ENCODE results near the gene MGRN1. TPM values are rescaled to one million over a fixed set of nuclear protein-coding genes. Genes with fewer than 3 reads are reported as not detected.

Gene MGRN1
- total and polyA plus RNA-seq, 2 donors (not counting 1 experiment from before 2014, with no cell fraction given) = 22.7 to 89.2 TPM

DNA sequence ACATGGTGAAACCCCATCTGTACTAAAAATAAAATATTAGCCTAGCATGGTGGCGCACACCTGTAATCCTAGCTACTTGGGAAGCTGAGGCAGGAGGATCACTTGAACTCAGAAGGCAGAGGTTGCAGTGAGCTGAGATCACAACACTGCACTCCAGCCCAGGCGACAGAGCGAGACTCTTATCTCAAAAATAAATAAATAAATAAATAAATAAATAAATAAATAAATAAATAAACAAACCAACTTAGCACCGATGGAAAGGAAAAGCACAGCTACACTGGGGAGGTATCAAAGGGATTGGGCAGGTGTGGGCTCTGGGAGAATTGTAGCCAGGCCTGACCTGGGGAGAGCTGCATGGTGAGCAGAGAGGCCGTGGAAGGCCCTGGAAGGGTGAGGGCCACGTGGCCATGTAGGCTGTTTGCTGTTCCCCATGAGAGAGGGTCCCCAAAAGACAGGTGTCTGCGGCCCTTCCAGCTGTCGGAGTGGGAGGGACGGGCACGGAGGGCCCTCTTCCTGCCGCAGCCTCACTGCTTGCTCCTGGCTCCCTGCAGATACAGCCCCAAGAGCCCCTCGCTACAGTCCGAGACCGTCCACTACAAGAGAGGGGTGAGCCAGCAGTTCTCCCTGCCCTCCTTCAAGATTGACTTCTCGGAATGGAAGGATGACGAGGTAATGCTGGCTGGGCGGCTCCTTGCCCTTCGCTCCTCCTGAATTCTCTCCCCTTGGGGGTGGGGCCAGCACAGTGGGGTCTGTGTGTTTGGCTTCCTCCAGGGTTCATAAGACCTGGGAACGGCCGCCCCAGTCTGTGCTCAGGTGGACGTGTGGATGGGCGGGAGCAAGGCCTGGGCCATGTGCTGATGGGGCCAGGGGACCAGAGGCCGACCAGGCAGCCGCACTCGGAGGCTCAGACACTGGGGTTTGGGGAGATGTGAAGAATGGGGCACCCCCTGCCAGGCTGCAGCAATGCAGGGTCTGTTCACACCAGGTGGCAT, 32.4 kb downstream of the MGRN1 start:
- no peak for ATAC-seq (ENCODE audit: low read depth)
- H3K36me3 ChIP-seq (replicated peaks in 1 of 2; ENCODE audit: control extremely low read depth in 1 of 2, control insufficient read depth in 1 of 2, extremely low read depth in 1 of 2, insufficient read depth in 2 of 2, low read length in 1 of 2) = peaks cover 0 to 50% of the 10 kb centered on the region in 2 experiments
- Mint-ChIP-seq H3K27me3 (no peaks in the 10 kb centered on the region), H3K27ac (no peak overlapping the region), H3K4me1 (peaks cover 2% of the 10 kb centered on the region), H3K4me3 (no peak overlapping the region), H3K9me3 (ENCODE audit: insufficient read depth) (no peaks in the 10 kb centered on the region)
- peaks cover 0 to 15% of the 10 kb centered on the region in 2 donors for H3K4me1 ChIP-seq (ENCODE audit: control insufficient read depth in 2 of 2, insufficient read depth in 2 of 2, low read length in 2 of 2)
- ChIA-PET POLR2A (interaction anchor here (0.7 kb wide), 1 partner anchor 383 kb away, joined by 3 read pairs; no protein-coding TSS in a partner anchor), CTCF (no interaction called here)
- 97% methylated on average over 23 of the region's 25 CpGs for WGBS (ENCODE audit: insufficient coverage)
- H2AFZ ChIP-seq (ENCODE audit: insufficient read depth, low read depth, low read length, poor library complexity, severe bottlenecking) = no peak overlapping the region
- peaks cover 36% of the 10 kb centered on the region for H4K20me1 ChIP-seq (ENCODE audit: control insufficient read depth, insufficient read depth, low read length, poor library complexity, severe bottlenecking)
- H3K27me3 ChIP-seq (replicated peaks in 1 of 4; ENCODE audit: control extremely low read depth in 1 of 4, control insufficient read depth in 3 of 4, insufficient read depth in 4 of 4, low read length in 3 of 4) = no peaks in the 10 kb centered on the region
- no peak overlapping the region for H3K9ac ChIP-seq (ENCODE audit: low read length)
- intact Hi-C loops (cut with micrococcal nuclease) = no loop called here
- H3K4me3 ChIP-seq (ENCODE audit: control extremely low read depth in 1 of 5, extremely low read depth in 1 of 5, insufficient read depth in 1 of 5, low read depth in 2 of 5, low read length in 4 of 5) = no peak overlapping the region
- no peak overlapping the region for H3K27ac ChIP-seq (ENCODE audit: low read length in 2 of 2)
- TF ChIP-seq, protein P1, sequence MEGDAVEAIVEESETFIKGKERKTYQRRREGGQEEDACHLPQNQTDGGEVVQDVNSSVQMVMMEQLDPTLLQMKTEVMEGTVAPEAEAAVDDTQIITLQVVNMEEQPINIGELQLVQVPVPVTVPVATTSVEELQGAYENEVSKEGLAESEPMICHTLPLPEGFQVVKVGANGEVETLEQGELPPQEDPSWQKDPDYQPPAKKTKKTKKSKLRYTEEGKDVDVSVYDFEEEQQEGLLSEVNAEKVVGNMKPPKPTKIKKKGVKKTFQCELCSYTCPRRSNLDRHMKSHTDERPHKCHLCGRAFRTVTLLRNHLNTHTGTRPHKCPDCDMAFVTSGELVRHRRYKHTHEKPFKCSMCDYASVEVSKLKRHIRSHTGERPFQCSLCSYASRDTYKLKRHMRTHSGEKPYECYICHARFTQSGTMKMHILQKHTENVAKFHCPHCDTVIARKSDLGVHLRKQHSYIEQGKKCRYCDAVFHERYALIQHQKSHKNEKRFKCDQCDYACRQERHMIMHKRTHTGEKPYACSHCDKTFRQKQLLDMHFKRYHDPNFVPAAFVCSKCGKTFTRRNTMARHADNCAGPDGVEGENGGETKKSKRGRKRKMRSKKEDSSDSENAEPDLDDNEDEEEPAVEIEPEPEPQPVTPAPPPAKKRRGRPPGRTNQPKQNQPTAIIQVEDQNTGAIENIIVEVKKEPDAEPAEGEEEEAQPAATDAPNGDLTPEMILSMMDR (IDR thresholded peaks at IDR 0.05) = no peak
- no peak for TF ChIP-seq EZH2 (IDR thresholded peaks at IDR 0.05; ENCODE audit: borderline replicate concordance, insufficient read depth, low read depth, low read length, poor library complexity, severe bottlenecking)
- DNase-seq = no peak
- H3K79me2 ChIP-seq (ENCODE audit: control insufficient read depth, insufficient read depth, low read length) = peaks cover 8% of the 10 kb centered on the region
- no peaks in the 10 kb centered on the region for H3K9me3 ChIP-seq (ENCODE audit: control extremely low read depth in 1 of 3, control insufficient read depth in 2 of 3, insufficient read depth in 1 of 3, low read length in 2 of 3)
- no peak overlapping the region for H3K4me2 ChIP-seq (replicated peaks; ENCODE audit: low read depth, low read length, poor library complexity, severe bottlenecking)

Measured in B cell (primary cell).